ENCODE measurements around the gene AAK1.

Gene AAK1

DNA sequence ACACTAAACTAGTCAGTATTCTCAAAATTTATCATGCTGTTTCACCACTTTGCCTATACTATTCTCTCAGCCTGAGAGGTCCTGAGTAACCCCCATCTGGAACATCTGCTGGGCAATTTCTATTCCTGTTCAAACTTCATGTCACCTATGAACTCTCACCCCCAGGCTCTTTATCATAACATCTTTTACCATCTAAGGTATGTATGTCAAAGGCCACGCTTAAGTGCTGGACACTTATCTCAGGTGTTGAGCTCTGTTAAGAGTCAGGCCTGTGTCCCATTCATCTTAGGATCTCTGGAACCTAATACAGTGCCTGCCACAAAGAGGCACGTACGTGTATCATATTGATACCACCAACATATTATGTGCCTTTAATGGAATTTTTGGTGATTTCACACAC, 4.9 kb downstream of the AAK1 start:
- Histone ChIP-seq H3K4me1 (ENCODE audit: low read length) (peaks cover 4% of the 10 kb centered on the region; the same call in 1 of the 2 replicates), H3K27ac (ENCODE audit: low read length) (no peak overlapping the region), H3K9me3 (ENCODE audit: insufficient read depth, low read length) (no peaks in the 10 kb centered on the region), H3K9ac (ENCODE audit: low read length) (no peak overlapping the region), H3K79me2 (ENCODE audit: low read length) (no peaks in the 10 kb centered on the region), H3K4me3 (ENCODE audit: low read length) (no peak overlapping the region), H3K27me3 (ENCODE audit: low read depth, low read length) (peaks cover 27% of the 10 kb centered on the region), H2AFZ (ENCODE audit: low read depth, low read length) (no peak overlapping the region), H3K4me2 (ENCODE audit: low read length) (no peak overlapping the region), H4K20me1 (ENCODE audit: insufficient read depth, low read length) (no peaks in the 10 kb centered on the region), H3K36me3 (replicated peaks; ENCODE audit: low read depth, low read length) (no peaks in the 10 kb centered on the region)
- no peak for TF ChIP-seq EZH2phosphoT487 (IDR thresholded peaks at IDR 0.05; ENCODE audit: low read depth)
- TF ChIP-seq, protein P1, sequence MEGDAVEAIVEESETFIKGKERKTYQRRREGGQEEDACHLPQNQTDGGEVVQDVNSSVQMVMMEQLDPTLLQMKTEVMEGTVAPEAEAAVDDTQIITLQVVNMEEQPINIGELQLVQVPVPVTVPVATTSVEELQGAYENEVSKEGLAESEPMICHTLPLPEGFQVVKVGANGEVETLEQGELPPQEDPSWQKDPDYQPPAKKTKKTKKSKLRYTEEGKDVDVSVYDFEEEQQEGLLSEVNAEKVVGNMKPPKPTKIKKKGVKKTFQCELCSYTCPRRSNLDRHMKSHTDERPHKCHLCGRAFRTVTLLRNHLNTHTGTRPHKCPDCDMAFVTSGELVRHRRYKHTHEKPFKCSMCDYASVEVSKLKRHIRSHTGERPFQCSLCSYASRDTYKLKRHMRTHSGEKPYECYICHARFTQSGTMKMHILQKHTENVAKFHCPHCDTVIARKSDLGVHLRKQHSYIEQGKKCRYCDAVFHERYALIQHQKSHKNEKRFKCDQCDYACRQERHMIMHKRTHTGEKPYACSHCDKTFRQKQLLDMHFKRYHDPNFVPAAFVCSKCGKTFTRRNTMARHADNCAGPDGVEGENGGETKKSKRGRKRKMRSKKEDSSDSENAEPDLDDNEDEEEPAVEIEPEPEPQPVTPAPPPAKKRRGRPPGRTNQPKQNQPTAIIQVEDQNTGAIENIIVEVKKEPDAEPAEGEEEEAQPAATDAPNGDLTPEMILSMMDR (IDR thresholded peaks at IDR 0.05; ENCODE audit: low read depth, low read length), result no peak

DNA sequence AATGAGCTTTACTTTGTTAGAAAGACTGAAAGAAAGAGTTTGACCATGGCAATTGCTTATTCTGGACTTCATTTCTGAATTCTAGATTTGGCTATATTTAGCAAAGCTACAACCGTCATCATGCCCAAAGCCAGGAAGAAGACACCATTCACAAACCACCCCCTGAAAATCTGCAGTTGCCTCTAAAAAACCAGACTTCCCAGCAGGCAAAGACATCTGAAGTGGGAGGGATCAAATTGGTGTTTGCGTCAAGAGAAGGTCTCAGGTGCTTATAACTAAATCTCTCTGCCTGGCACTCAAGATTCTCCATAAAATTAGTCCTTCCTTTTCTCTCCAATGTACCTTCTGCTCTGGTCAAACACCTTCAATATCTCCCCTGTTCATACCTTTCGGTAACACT, 5.6 kb downstream of the AAK1 start:
- Histone ChIP-seq H2AFZ (ENCODE audit: low read depth, low read length) (no peak overlapping the region), H3K36me3 (replicated peaks; ENCODE audit: low read depth, low read length) (no peaks in the 10 kb centered on the region), H3K4me2 (ENCODE audit: low read length) (no peak overlapping the region)

DNA sequence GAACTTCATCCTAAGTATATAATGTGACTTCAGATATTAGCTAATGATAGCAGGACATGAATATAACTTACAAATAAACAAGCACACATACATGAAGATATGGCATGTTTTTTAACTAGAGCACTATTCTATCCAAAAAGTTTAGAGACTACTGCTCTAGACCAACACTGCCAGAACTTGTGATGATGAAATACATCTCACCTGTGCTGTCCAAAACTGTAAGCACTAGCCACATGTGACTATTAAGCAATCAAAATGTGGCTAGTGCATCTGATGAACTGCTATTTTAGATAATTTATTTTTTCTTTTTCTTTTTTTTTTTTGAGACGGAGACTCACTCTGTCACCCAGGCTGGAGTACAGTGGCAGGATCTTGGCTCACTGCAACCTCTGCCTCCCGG, 7.1 kb downstream of the AAK1 start:
- Histone ChIP-seq H3K4me3 (ENCODE audit: low read length) (no peak overlapping the region), H3K9ac (ENCODE audit: low read length) (no peak overlapping the region), H3K4me1 (ENCODE audit: low read length) (no peaks in the 10 kb centered on the region), H3K79me2 (ENCODE audit: low read length) (no peaks in the 10 kb centered on the region), H3K9me3 (ENCODE audit: insufficient read depth, low read length) (no peaks in the 10 kb centered on the region), H3K27me3 (ENCODE audit: low read depth, low read length) (peaks cover 18% of the 10 kb centered on the region), H4K20me1 (ENCODE audit: insufficient read depth, low read length) (no peaks in the 10 kb centered on the region), H3K36me3 (replicated peaks; ENCODE audit: low read depth, low read length) (no peaks in the 10 kb centered on the region), H3K4me2 (ENCODE audit: low read length) (no peak overlapping the region), H2AFZ (ENCODE audit: low read depth, low read length) (no peak overlapping the region), H3K27ac (ENCODE audit: low read length) (no peak overlapping the region)
- TF ChIP-seq, protein P1 (IDR thresholded peaks at IDR 0.05; ENCODE audit: low read depth, low read length), result no peak

More for the DNA sequence above, 5.6 kb downstream of the AAK1 start:
- H4K20me1 ChIP-seq (ENCODE audit: insufficient read depth, low read length), result no peaks in the 10 kb centered on the region
- no peak overlapping the region for H3K27ac ChIP-seq (ENCODE audit: low read length)
- H3K9ac ChIP-seq (ENCODE audit: low read length), result no peak overlapping the region
- H3K4me3 ChIP-seq (ENCODE audit: low read length), result no peak overlapping the region
- TF ChIP-seq, protein P1 (IDR thresholded peaks at IDR 0.05; ENCODE audit: low read depth, low read length), result no peak
- no peak for TF ChIP-seq EZH2phosphoT487 (IDR thresholded peaks at IDR 0.05; ENCODE audit: low read depth)
- H3K27me3 ChIP-seq (ENCODE audit: low read depth, low read length), result peaks cover 27% of the 10 kb centered on the region
- H3K9me3 ChIP-seq (ENCODE audit: insufficient read depth, low read length), result no peaks in the 10 kb centered on the region
- H3K4me1 ChIP-seq (ENCODE audit: low read length), result peaks cover 3% of the 10 kb centered on the region; the same call in 1 of the 2 replicates
- no peaks in the 10 kb centered on the region for H3K79me2 ChIP-seq (ENCODE audit: low read length)

DNA sequence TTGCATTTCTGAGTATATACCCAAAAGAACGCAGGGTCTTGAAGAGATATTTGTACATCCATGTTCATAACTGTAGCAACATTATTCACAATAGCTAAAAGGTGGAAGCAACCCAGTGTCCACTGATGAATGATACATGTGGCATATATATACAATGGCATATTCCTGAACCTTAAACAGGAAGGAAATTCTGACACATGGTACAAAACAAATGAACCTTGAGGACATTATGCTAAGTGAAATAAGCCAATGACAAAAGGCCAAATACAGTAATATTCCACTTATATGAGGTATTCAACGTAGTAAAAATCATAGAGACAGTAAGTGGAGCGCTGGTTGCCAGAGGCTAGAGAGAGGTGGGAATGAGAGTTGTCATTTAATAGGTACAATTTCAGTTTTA, 8.1 kb downstream of the AAK1 start:
- no peak for TF ChIP-seq EZH2phosphoT487 (IDR thresholded peaks at IDR 0.05; ENCODE audit: low read depth)
- TF ChIP-seq, protein P1 (IDR thresholded peaks at IDR 0.05; ENCODE audit: low read depth, low read length), result no peak
- H3K4me3 ChIP-seq (ENCODE audit: low read length), result no peak overlapping the region
- no peak overlapping the region for H3K9ac ChIP-seq (ENCODE audit: low read length)
- no peaks in the 10 kb centered on the region for H3K36me3 ChIP-seq (replicated peaks; ENCODE audit: low read depth, low read length)
- H2AFZ ChIP-seq (ENCODE audit: low read depth, low read length), result no peak overlapping the region
- no peaks in the 10 kb centered on the region for H3K79me2 ChIP-seq (ENCODE audit: low read length)
- H4K20me1 ChIP-seq (ENCODE audit: insufficient read depth, low read length), result no peaks in the 10 kb centered on the region
- H3K4me2 ChIP-seq (ENCODE audit: low read length), result no peak overlapping the region
- H3K4me1 ChIP-seq (ENCODE audit: low read length), result no peaks in the 10 kb centered on the region
- no peak overlapping the region for H3K27ac ChIP-seq (ENCODE audit: low read length)
- H3K9me3 ChIP-seq (ENCODE audit: insufficient read depth, low read length), result no peaks in the 10 kb centered on the region
- H3K27me3 ChIP-seq (ENCODE audit: low read depth, low read length), result peaks cover 9% of the 10 kb centered on the region

Data from OCI-LY3 (cell line).